Measurements from ENCODE around the gene AKT1S1.

The AKT1S1 gene

GRCh38 chr19:49829200-49829599 lies 48.0 kb downstream of the AKT1S1 start:
- H3K27ac ChIP-seq = no peak overlapping the region
- TF ChIP-seq, protein P1, sequence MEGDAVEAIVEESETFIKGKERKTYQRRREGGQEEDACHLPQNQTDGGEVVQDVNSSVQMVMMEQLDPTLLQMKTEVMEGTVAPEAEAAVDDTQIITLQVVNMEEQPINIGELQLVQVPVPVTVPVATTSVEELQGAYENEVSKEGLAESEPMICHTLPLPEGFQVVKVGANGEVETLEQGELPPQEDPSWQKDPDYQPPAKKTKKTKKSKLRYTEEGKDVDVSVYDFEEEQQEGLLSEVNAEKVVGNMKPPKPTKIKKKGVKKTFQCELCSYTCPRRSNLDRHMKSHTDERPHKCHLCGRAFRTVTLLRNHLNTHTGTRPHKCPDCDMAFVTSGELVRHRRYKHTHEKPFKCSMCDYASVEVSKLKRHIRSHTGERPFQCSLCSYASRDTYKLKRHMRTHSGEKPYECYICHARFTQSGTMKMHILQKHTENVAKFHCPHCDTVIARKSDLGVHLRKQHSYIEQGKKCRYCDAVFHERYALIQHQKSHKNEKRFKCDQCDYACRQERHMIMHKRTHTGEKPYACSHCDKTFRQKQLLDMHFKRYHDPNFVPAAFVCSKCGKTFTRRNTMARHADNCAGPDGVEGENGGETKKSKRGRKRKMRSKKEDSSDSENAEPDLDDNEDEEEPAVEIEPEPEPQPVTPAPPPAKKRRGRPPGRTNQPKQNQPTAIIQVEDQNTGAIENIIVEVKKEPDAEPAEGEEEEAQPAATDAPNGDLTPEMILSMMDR (conservative IDR thresholded peaks at IDR 0.05) = no peak

DNA sequence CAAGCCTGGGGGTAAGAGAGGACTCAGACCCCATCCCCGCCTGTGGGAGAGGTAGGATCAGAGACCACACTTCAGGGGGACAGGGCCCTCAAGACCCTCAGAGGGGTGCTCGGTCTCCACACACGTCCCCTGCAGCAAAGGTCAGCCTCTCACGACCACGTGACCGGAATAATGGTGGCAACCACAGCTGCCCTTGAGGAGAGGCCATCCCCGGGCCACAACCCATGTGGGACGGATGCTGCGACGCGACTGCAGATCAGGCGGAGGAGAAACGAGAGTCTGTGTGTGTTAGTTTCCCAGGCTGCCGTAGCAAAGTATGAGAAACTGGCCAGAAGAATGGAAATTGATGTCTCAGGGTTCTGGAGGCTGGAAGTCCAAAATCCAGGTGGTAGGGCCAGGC lies 50.1 kb downstream of the AKT1S1 start:
- no peak overlapping the region for H3K27ac ChIP-seq
- TF ChIP-seq, protein P1 (conservative IDR thresholded peaks at IDR 0.05) = no peak

DNA sequence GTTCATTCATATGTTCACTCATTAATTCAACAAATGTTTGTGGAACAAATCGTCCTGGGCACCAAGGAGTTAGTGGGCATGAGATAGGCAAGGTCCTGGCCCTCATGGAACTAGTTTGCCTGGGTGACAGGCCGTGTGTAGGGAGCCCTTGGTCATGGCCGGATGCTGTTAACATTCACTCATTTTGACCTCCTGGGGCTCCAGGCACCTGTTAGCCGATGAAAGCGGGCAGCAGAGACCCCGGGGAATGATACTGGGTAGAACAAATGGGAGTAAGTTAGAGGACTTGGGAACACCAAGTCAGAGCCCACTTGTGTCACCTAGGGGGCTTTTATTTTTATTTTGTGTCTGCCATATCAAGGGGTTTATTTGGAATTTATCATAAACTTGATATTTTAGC lies 52.5 kb downstream of the AKT1S1 start:
- H3K27ac ChIP-seq = no peak overlapping the region
- TF ChIP-seq, protein P1 (conservative IDR thresholded peaks at IDR 0.05) = no peak

GRCh38 chr19:49823472-49823871 lies 53.7 kb downstream of the AKT1S1 start:
- no peak overlapping the region for H3K27ac ChIP-seq
- TF ChIP-seq, protein P1 (conservative IDR thresholded peaks at IDR 0.05) = no peak

GRCh38 chr19:49820125-49820524 lies 57.0 kb downstream of the AKT1S1 start:
- H3K27ac ChIP-seq = no peak overlapping the region

DNA sequence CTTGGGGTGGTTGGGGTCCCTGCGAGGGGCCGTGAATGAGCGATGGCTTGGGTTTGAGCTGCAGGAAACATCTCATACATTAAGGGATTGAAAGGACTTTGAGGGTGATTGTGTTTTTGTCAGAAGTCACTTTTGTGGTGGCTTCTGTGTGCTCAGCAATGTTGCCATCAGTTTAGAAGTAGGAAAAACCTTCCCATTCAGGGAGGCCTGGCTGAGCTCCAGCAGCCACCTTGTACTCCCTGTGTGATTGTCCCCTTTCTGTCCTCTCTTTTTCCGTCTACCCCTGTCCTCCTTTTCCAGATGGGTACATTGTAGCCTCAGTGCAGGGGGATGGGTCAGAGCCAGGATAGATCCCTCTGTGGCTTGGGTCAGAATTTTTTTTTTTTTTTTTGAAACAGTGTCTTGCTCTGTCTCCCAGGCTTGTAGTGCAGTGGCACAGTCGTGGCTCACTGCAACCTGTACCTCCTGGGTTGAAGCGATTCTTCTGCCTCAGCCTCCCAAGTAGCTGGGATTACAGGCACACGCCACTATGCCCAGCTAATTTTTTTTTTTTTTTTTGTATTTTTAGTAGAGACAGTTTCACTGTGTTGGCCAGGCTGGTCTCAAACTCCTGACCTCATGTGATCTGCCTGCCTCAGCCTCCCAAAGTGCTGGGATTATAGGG lies 57.6 kb downstream of the AKT1S1 start:
- H3K27ac ChIP-seq = peak overlapping the region; percentile 86; the same call in 1 of the 2 replicates

More at GRCh38 chr19:49820125-49820524, 57.0 kb downstream of the AKT1S1 start:
- TF ChIP-seq, protein P1 (conservative IDR thresholded peaks at IDR 0.05) = no peak

All from VCaP (cell line).